GM12878 (cell line): ENCODE measurements around the gene PCTP. TPM values are rescaled to one million over a fixed set of nuclear protein-coding genes. Genes with fewer than 3 reads are reported as not detected.

Experiments used
- ATAC-seq: fragments of 200-7000 bp; cut with Tn5 transposase; 3 replicates; pipeline ENCODE4 v1.9.1; 2020; ENCODE audit warnings: mild to moderate bottlenecking, moderate library complexity
- BruUV-seq: library from RNA; stranded (reverse); fragments of 400-500 nt; replicated peaks from 2 replicates; lab custom pipeline; 2021; lab: Mats Ljungman, UMichigan
- CTCF ChIA-PET: fragments of 300-600 bp; sonication (Branson Sonifier 250); formaldehyde crosslinking; extraction: SDS; loops from one replicate; lab custom pipeline; 2021; ENCODE audit warnings: inconsistent platforms; lab: Yijun Ruan, JAX
- POLR2A ChIA-PET: fragments of 350-600 bp; formaldehyde crosslinking; extraction: SDS; loops from one replicate; lab custom pipeline; 2021; ENCODE audit warnings: inconsistent platforms; lab: Charles Lee
- RAD21 ChIA-PET: fragments of 300-600 bp; sonication (Branson Sonifier 250); formaldehyde crosslinking; loops from one replicate; lab custom pipeline; 2023; ENCODE audit warnings: antibody characterized with exemption; ENCODE audit not compliant: unreplicated experiment; lab: Charles Lee
- SMC1A ChIA-PET: fragments of 300-600 bp; sonication (Branson Sonifier 250); formaldehyde crosslinking; loops from one replicate; lab custom pipeline; 2023; ENCODE audit not compliant: unreplicated experiment, uncharacterized antibody; lab: Charles Lee
- DNase-seq: peaks from one replicate; pipeline ENCODE4 v3.0.0-alpha.2; 2011; ENCODE audit warnings: low read depth, low spot score
- FAIRE-seq: peaks from 3 replicates; lab custom pipeline; 2011; peaks lifted over from hg19 to GRCh38; lab: Jason Lieb, UNC
- H2AFZ ChIP-seq: 2 replicates; pipeline ENCODE4 v1.6.0; 2011; ENCODE audit warnings: low read depth, low read length, control low read depth; ENCODE audit not compliant: control insufficient read depth
- H3K27ac ChIP-seq: 2 replicates; pipeline ENCODE4 v1.5.1; 2011; ENCODE audit warnings: control low read depth; ENCODE audit not compliant: control insufficient read depth, insufficient read depth
- H3K27me3 ChIP-seq, 2 experiments: replicated peaks in 1 of 2; 2 replicates each; pipeline versions ENCODE4 v1.6.0 to v1.6.1; 2011; ENCODE audit warnings: low read length in 1 of 2; ENCODE audit not compliant: control insufficient read depth in 2 of 2, insufficient read depth in 2 of 2
- H3K36me3 ChIP-seq, 2 experiments: 2 replicates each; pipeline ENCODE4 v1.5.1; 2011; ENCODE audit warnings: low read length in 1 of 2; ENCODE audit not compliant: control insufficient read depth in 2 of 2, insufficient read depth in 2 of 2
- H3K4me1 ChIP-seq: 2 replicates; pipeline ENCODE4 v1.6.1; 2011; ENCODE audit warnings: mild to moderate bottlenecking, low read length, moderate library complexity, mixed read lengths; ENCODE audit not compliant: control insufficient read depth, insufficient read depth
- H3K4me2 ChIP-seq: 2 replicates; pipeline ENCODE4 v1.6.0; 2011; ENCODE audit warnings: control low read depth; ENCODE audit not compliant: control insufficient read depth, insufficient read depth
- H3K4me3 ChIP-seq: fragments of 200-600 bp; sonication (generic); 2 replicates; pipeline ENCODE4 v1.5.1; 2016
- H3K79me2 ChIP-seq: 2 replicates; pipeline ENCODE4 v1.6.0; 2011; ENCODE audit warnings: low read length; ENCODE audit not compliant: control insufficient read depth, insufficient read depth
- H3K9ac ChIP-seq: 2 replicates; pipeline ENCODE4 v1.8.0; 2011; ENCODE audit warnings: low read length, control low read depth, mixed read lengths; ENCODE audit not compliant: control insufficient read depth, insufficient read depth
- H3K9me3 ChIP-seq: replicated peaks from 3 replicates; pipeline ENCODE4 v1.5.1; 2011; ENCODE audit warnings: mild to moderate bottlenecking, low read length; ENCODE audit not compliant: control insufficient read depth, insufficient read depth
- H4K20me1 ChIP-seq: 2 replicates; pipeline ENCODE4 v1.6.0; 2011; ENCODE audit not compliant: control insufficient read depth, insufficient read depth
- ATF7 ChIP-seq: fragments of 450-650 bp; IDR thresholded peaks from 2 replicates; pipeline ENCODE4 v1.6.1; 2016; ENCODE audit warnings: low read depth, mild to moderate bottlenecking
- CREB1 ChIP-seq: IDR thresholded peaks from 2 replicates; pipeline ENCODE4 v1.6.1; 2012; ENCODE audit warnings: low read depth, mild to moderate bottlenecking, inconsistent platforms
- FOS ChIP-seq: IDR thresholded peaks from 3 replicates; pipeline ENCODE4 v1.6.1; 2011; ENCODE audit warnings: borderline replicate concordance; ENCODE audit not compliant: insufficient read length; ENCODE audit errors: extremely low read depth
- FOXK2 ChIP-seq: fragments of 450-650 bp; IDR thresholded peaks from 2 replicates; pipeline ENCODE4 v1.6.1; 2017; ENCODE audit warnings: mild to moderate bottlenecking, moderate library complexity
- LARP7 ChIP-seq: fragments of 450-650 bp; IDR thresholded peaks from 2 replicates; pipeline ENCODE4 v1.6.1; 2017; ENCODE audit warnings: mild to moderate bottlenecking
- MEF2B ChIP-seq: fragments of 450-650 bp; IDR thresholded peaks from 2 replicates; pipeline ENCODE4 v1.6.1; 2018; ENCODE audit warnings: mild to moderate bottlenecking, moderate library complexity; ENCODE audit not compliant: partially characterized antibody, poor library complexity, severe bottlenecking
- NFIC ChIP-seq: IDR thresholded peaks from 2 replicates; pipeline ENCODE4 v1.6.1; 2012; ENCODE audit warnings: low read depth, mild to moderate bottlenecking, inconsistent platforms, low read length, moderate library complexity
- NFYA ChIP-seq: IDR thresholded peaks from 2 replicates; pipeline ENCODE4 v1.6.1; 2011; ENCODE audit warnings: low read depth, mild to moderate bottlenecking, low read length, improper control_type of control experiment, borderline replicate concordance
- RAD51 ChIP-seq: fragments of 450-650 bp; IDR thresholded peaks from 2 replicates; pipeline ENCODE4 v1.6.1; 2016; ENCODE audit warnings: moderate library complexity, mild to moderate bottlenecking, inconsistent platforms
- RELA ChIP-seq: fragments of 450-650 bp; IDR thresholded peaks from 2 replicates; pipeline ENCODE4 v1.8.0; 2014; ENCODE audit warnings: borderline replicate concordance; ENCODE audit not compliant: partially characterized antibody
- SMC3 ChIP-seq: IDR thresholded peaks from 2 replicates; pipeline ENCODE4 v1.6.1; 2011; ENCODE audit warnings: low read length, improper control_type of control experiment, borderline replicate concordance
- SREBF1 ChIP-seq: IDR thresholded peaks from 2 replicates; pipeline ENCODE4 v1.6.1; 2012; ENCODE audit warnings: mild to moderate bottlenecking, low read length
- TARDBP ChIP-seq: IDR thresholded peaks from 2 replicates; pipeline ENCODE4 v1.6.1; 2016; ENCODE audit warnings: borderline replicate concordance
- ZNF24 ChIP-seq: fragments of 450-650 bp; IDR thresholded peaks from 2 replicates; pipeline ENCODE4 v1.6.1; 2017; ENCODE audit warnings: antibody characterized with exemption, mild to moderate bottlenecking
- ZSCAN29 ChIP-seq: fragments of 450-650 bp; IDR thresholded peaks from 2 replicates; pipeline ENCODE4 v1.6.1; 2017; ENCODE audit warnings: mild to moderate bottlenecking, moderate library complexity
- WGBS: methylation state at CpG from one replicate; pipeline ENCODE4 v1.1.6; 2016; ENCODE audit warnings: low lambda C conversion rate; ENCODE audit not compliant: insufficient replicate concordance, insufficient coverage; ENCODE audit errors: missing lambda C conversion rate; 5-methylcytosine and 5-hydroxymethylcytosine counted together
- in situ Hi-C: fragments of 300-500 bp; cut with MboI; formaldehyde crosslinking; loops from 9 replicates; pipeline ENCODE4 v1.14.3; 2018; ENCODE audit warnings: mixed read lengths
- intact Hi-C: fragments of 100-400 bp; cut with micrococcal nuclease; formaldehyde crosslinking; loops from one replicate; pipeline ENCODE4 v1.14.2; 2022; ENCODE audit not compliant: unreplicated experiment
- polyA plus RNA-seq, 11 experiments: library from polyadenylated mRNA; depleted of rRNA in 4 of 11; unstranded in 6 of 11; stranded (reverse) in 5 of 11; fragments of >200 nt; fragmentation: Nextera tagmentation in 4 of 11; fragmentation: Illumina TruSeq in 1 of 11; extraction: Ambion mirVana in 4 of 11; extraction: Trizol in 1 of 11; gene quantifications; 1 replicate in 1 of 11; 2 replicates in 10 of 11; pipeline versions ENCODE4 v1.2.1 to v1.2.3, GENCODE V29; 2011 to 2016; ENCODE audit warnings: inconsistent platforms in 2 of 11, missing spikeins in 2 of 11, low read depth in 1 of 11
- total RNA-seq, 4 experiments: library from RNA; depleted of rRNA in 3 of 4; stranded (reverse); fragments of >200 nt in 3 of 4; fragmentation: Illumina TruSeq in 1 of 4; extraction: Trizol in 1 of 4; gene quantifications; 2 replicates each; pipeline versions ENCODE4 v1.2.1 to v1.2.3, GENCODE V29; 2013 to 2021
- TF ChIP-seq, protein P1 (sequence below): fragments of 450-650 bp; conservative IDR thresholded peaks from 2 replicates; pipeline ENCODE4 v1.6.1; 2017; ENCODE audit warnings: mild to moderate bottlenecking, moderate library complexity
- TF ChIP-seq, protein P2 (sequence below): IDR thresholded peaks from 2 replicates; pipeline ENCODE4 v1.6.1; 2011; ENCODE audit warnings: borderline replicate concordance, low read depth, mild to moderate bottlenecking, moderate library complexity, mixed read lengths, low read length; ENCODE audit not compliant: insufficient read depth; ENCODE audit errors: extremely low read length
- TF ChIP-seq, protein P3 (sequence below): IDR thresholded peaks from 2 replicates; pipeline ENCODE4 v1.6.1; 2011; ENCODE audit warnings: borderline replicate concordance, low read depth, mild to moderate bottlenecking, moderate library complexity, low read length; ENCODE audit not compliant: insufficient read depth, poor library complexity, severe bottlenecking
- TF ChIP-seq, protein P4 (sequence below): IDR thresholded peaks from 2 replicates; pipeline ENCODE4 v1.6.1; 2012; ENCODE audit warnings: low read depth, low read length, improper control_type of control experiment

Gene PCTP
- total and polyA plus RNA-seq, 10 of the 15 experiments (the other 5 are each of a cell fraction or from before 2014, with no cell fraction given): 1.4 to 26.8 (median 3.7) TPM

- ATAC-seq (no peak), DNase-seq (no peak), FAIRE-seq (no peak)
- ChIA-PET POLR2A (no interaction called here), RAD21 (no interaction called here), CTCF (no interaction called here), SMC1A (no interaction called here)
- H3K4me1 ChIP-seq: no peaks in the 10 kb centered on the region
- TF ChIP-seq, protein P1, sequence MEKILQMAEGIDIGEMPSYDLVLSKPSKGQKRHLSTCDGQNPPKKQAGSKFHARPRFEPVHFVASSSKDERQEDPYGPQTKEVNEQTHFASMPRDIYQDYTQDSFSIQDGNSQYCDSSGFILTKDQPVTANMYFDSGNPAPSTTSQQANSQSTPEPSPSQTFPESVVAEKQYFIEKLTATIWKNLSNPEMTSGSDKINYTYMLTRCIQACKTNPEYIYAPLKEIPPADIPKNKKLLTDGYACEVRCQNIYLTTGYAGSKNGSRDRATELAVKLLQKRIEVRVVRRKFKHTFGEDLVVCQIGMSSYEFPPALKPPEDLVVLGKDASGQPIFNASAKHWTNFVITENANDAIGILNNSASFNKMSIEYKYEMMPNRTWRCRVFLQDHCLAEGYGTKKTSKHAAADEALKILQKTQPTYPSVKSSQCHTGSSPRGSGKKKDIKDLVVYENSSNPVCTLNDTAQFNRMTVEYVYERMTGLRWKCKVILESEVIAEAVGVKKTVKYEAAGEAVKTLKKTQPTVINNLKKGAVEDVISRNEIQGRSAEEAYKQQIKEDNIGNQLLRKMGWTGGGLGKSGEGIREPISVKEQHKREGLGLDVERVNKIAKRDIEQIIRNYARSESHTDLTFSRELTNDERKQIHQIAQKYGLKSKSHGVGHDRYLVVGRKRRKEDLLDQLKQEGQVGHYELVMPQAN: no peak
- TF ChIP-seq FOS: no peak
- TF ChIP-seq TARDBP: no peak
- no peak for TF ChIP-seq LARP7
- no peak for TF ChIP-seq MEF2B
- TF ChIP-seq FOXK2: no peak
- TF ChIP-seq, protein P2, sequence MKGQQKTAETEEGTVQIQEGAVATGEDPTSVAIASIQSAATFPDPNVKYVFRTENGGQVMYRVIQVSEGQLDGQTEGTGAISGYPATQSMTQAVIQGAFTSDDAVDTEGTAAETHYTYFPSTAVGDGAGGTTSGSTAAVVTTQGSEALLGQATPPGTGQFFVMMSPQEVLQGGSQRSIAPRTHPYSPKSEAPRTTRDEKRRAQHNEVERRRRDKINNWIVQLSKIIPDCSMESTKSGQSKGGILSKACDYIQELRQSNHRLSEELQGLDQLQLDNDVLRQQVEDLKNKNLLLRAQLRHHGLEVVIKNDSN: no peak
- no peak for TF ChIP-seq SMC3
- TF ChIP-seq ATF7: no peak
- TF ChIP-seq SREBF1: no peak
- no peak for TF ChIP-seq ZSCAN29
- no peak for TF ChIP-seq ZNF24
- no peak for TF ChIP-seq RAD51
- no peak for TF ChIP-seq RELA
- TF ChIP-seq NFYA: no peak
- no peak for TF ChIP-seq NFIC
- TF ChIP-seq, protein P3, sequence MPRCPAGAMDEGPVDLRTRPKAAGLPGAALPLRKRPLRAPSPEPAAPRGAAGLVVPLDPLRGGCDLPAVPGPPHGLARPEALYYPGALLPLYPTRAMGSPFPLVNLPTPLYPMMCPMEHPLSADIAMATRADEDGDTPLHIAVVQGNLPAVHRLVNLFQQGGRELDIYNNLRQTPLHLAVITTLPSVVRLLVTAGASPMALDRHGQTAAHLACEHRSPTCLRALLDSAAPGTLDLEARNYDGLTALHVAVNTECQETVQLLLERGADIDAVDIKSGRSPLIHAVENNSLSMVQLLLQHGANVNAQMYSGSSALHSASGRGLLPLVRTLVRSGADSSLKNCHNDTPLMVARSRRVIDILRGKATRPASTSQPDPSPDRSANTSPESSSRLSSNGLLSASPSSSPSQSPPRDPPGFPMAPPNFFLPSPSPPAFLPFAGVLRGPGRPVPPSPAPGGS: no peak
- TF ChIP-seq, protein P4, sequence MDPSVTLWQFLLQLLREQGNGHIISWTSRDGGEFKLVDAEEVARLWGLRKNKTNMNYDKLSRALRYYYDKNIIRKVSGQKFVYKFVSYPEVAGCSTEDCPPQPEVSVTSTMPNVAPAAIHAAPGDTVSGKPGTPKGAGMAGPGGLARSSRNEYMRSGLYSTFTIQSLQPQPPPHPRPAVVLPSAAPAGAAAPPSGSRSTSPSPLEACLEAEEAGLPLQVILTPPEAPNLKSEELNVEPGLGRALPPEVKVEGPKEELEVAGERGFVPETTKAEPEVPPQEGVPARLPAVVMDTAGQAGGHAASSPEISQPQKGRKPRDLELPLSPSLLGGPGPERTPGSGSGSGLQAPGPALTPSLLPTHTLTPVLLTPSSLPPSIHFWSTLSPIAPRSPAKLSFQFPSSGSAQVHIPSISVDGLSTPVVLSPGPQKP: no peak
- TF ChIP-seq CREB1: no peak
- H3K36me3 ChIP-seq: no peaks in the 10 kb centered on the region
- H3K4me3 ChIP-seq: no peak overlapping the region
- H3K27ac ChIP-seq: no peak overlapping the region
- no TSS peak for BruUV-seq
- 51% methylated on average over 4 of the region's 4 CpGs for WGBS
- H4K20me1 ChIP-seq: no peaks in the 10 kb centered on the region
- in situ Hi-C loops: no loop called here
- H3K4me2 ChIP-seq: no peak overlapping the region
- H3K9me3 ChIP-seq: no peaks in the 10 kb centered on the region
- no peak overlapping the region for H3K9ac ChIP-seq
- intact Hi-C loops: no loop called here
- H3K27me3 ChIP-seq: no peaks in the 10 kb centered on the region
- no peak overlapping the region for H2AFZ ChIP-seq
- no peaks in the 10 kb centered on the region for H3K79me2 ChIP-seq
Observed at GRCh38 chr17:55764610-55765009, 13.8 kb downstream of the PCTP start.
